Liver (tissue), 9 donors: ENCODE measurements around the gene ITIH4. TPM values are rescaled to one million over a fixed set of nuclear protein-coding genes. Genes with fewer than 3 reads are reported as not detected.

Experiments
- DNase-seq: peaks from one replicate; pipeline ENCODE4 v3.0.0-alpha.2; 2017; ENCODE audit warnings: low spot score
- H3K27ac ChIP-seq, 2 donors: one replicate each; pipeline ENCODE4 v1.7.0; 2013; ENCODE audit warnings: inconsistent platforms in 2 of 2, low read length in 2 of 2, control low read depth in 1 of 2, low read depth in 1 of 2, mild to moderate bottlenecking in 1 of 2
- H3K27me3 ChIP-seq, 4 donors: one replicate each; pipeline versions ENCODE4 v1.6.1 to v1.7.0; 2013; ENCODE audit warnings: low read length in 3 of 4, inconsistent platforms in 1 of 4, mild to moderate bottlenecking in 1 of 4, moderate library complexity in 1 of 4; ENCODE audit not compliant: control insufficient read depth in 4 of 4, insufficient read depth in 4 of 4
- H3K36me3 ChIP-seq, 4 donors: one replicate each; pipeline versions ENCODE4 v1.6.1 to v1.7.0; 2013; ENCODE audit warnings: low read length in 3 of 4, mild to moderate bottlenecking in 3 of 4, low read depth in 1 of 4, moderate library complexity in 1 of 4; ENCODE audit not compliant: control insufficient read depth in 4 of 4, insufficient read depth in 3 of 4
- H3K4me1 ChIP-seq, 4 donors: one replicate each; pipeline versions ENCODE4 v1.6.1 to v1.7.0; 2013; ENCODE audit warnings: low read length in 3 of 4, mild to moderate bottlenecking in 3 of 4, moderate library complexity in 1 of 4; ENCODE audit not compliant: control insufficient read depth in 4 of 4, insufficient read depth in 4 of 4
- H3K4me3 ChIP-seq, 3 donors: one replicate each; pipeline versions ENCODE4 v1.6.1 to v1.7.0; 2013; ENCODE audit warnings: low read length in 3 of 3, control low read depth in 1 of 3, low read depth in 1 of 3, mild to moderate bottlenecking in 1 of 3
- H3K9ac ChIP-seq, 2 donors: one replicate each; pipeline ENCODE4 v1.7.0; 2013; ENCODE audit warnings: low read length in 2 of 2, mild to moderate bottlenecking in 2 of 2, moderate library complexity in 2 of 2, control low read depth in 1 of 2, low read depth in 1 of 2
- H3K9me3 ChIP-seq, 4 donors: one replicate each; pipeline versions ENCODE4 v1.6.1 to v1.7.0; 2013; ENCODE audit warnings: low read length in 3 of 4; ENCODE audit not compliant: control insufficient read depth in 4 of 4
- ATF3 ChIP-seq: IDR thresholded peaks from 2 replicates; pipeline ENCODE4 v1.6.1; 2016; ENCODE audit warnings: antibody characterized with exemption
- EGR1 ChIP-seq, 2 donors: IDR thresholded peaks; 2 replicates each; pipeline ENCODE4 v1.6.1; 2016 to 2018; ENCODE audit warnings: antibody characterized with exemption in 2 of 2, low read depth in 2 of 2
- FOXA1 ChIP-seq: IDR thresholded peaks from 2 replicates; pipeline ENCODE4 v1.6.1; 2016; ENCODE audit warnings: antibody characterized with exemption
- FOXA2 ChIP-seq: IDR thresholded peaks from 2 replicates; pipeline ENCODE4 v1.6.1; 2016; ENCODE audit warnings: antibody characterized with exemption
- GABPA ChIP-seq, 2 donors: IDR thresholded peaks in 1 of 2; conservative IDR thresholded peaks in 1 of 2; 2 replicates each; pipeline ENCODE4 v1.6.1; 2016; ENCODE audit warnings: antibody characterized with exemption in 2 of 2, mild to moderate bottlenecking in 1 of 2, moderate library complexity in 1 of 2
- HNF4A ChIP-seq, 2 donors: conservative IDR thresholded peaks; 2 replicates each; pipeline ENCODE4 v1.6.1; 2016; ENCODE audit warnings: antibody characterized with exemption in 2 of 2, mild to moderate bottlenecking in 2 of 2
- HNF4G ChIP-seq: IDR thresholded peaks from 2 replicates; pipeline ENCODE4 v1.6.1; 2016; ENCODE audit warnings: antibody characterized with exemption
- JUND ChIP-seq, 2 donors: IDR thresholded peaks; 2 replicates each; pipeline ENCODE4 v1.6.1; 2016; ENCODE audit warnings: antibody characterized with exemption in 2 of 2
- MAX ChIP-seq: IDR thresholded peaks from 2 replicates; pipeline ENCODE4 v1.6.1; 2016; ENCODE audit warnings: antibody characterized with exemption
- NR2F2 ChIP-seq: IDR thresholded peaks from 2 replicates; pipeline ENCODE4 v1.6.1; 2016; ENCODE audit warnings: antibody characterized with exemption
- RAD21 ChIP-seq, 2 donors: IDR thresholded peaks; 2 replicates each; pipeline ENCODE4 v1.6.1; 2016; ENCODE audit warnings: antibody characterized with exemption in 2 of 2, mild to moderate bottlenecking in 2 of 2
- REST ChIP-seq: IDR thresholded peaks from 2 replicates; pipeline ENCODE4 v1.6.1; 2016; ENCODE audit warnings: antibody characterized with exemption, mild to moderate bottlenecking
- RXRA ChIP-seq, 2 donors: IDR thresholded peaks; 2 replicates each; pipeline ENCODE4 v1.6.1; 2017 to 2018; ENCODE audit warnings: antibody characterized with exemption in 2 of 2, mild to moderate bottlenecking in 1 of 2
- SP1 ChIP-seq: IDR thresholded peaks from 2 replicates; pipeline ENCODE4 v1.6.1; 2018; ENCODE audit warnings: antibody characterized with exemption, mild to moderate bottlenecking
- TAF1 ChIP-seq: conservative IDR thresholded peaks from 2 replicates; pipeline ENCODE4 v1.6.1; 2016; ENCODE audit warnings: antibody characterized with exemption, mild to moderate bottlenecking
- YY1 ChIP-seq: IDR thresholded peaks from 2 replicates; pipeline ENCODE4 v1.6.1; 2016; ENCODE audit warnings: antibody characterized with exemption, mild to moderate bottlenecking
- WGBS: extraction: QIAGEN DNeasy Blood & Tissue Kit; methylation state at CpG from one replicate; pipeline ENCODE4 v1.1.7; 2013; 5-methylcytosine and 5-hydroxymethylcytosine counted together
- polyA plus RNA-seq, 2 donors: library from polyadenylated mRNA; stranded (reverse) in 1 of 2; unstranded in 1 of 2; fragments of 200-250 nt in 1 of 2; fragments of >200 nt in 1 of 2; fragmentation: Nextera tagmentation in 1 of 2; extraction: Ambion mirVana in 1 of 2; gene quantifications; one replicate each; pipeline versions ENCODE4 v1.2.1 to v1.2.3, GENCODE V29; 2013 to 2015
- total RNA-seq, 2 donors: library from RNA; depleted of rRNA; stranded (reverse); fragments of >200 nt; gene quantifications; one replicate each; pipeline ENCODE4 v1.2.3, GENCODE V29; 2014
- TF ChIP-seq, protein P1 (sequence below): IDR thresholded peaks from 2 replicates; pipeline ENCODE4 v1.6.1; 2016; ENCODE audit warnings: antibody characterized with exemption
- TF ChIP-seq, protein P2 (sequence below): fragments of 150-350 bp; IDR thresholded peaks from 2 replicates; pipeline ENCODE4 v1.5.1; 2017; ENCODE audit warnings: improper control_type of control experiment, low read depth, low read length; ENCODE audit not compliant: missing input control
- donor health status: healthy.
- donor health status: healthy.
- donor health status: healthy.
- donor health status: healthy.
- donor health status: healthy.

The ITIH4 gene
- total and polyA plus RNA-seq, 4 donors: 447 to 3,354 (median 2,410) TPM

- H3K27me3 ChIP-seq: no peaks in the 10 kb centered on the region
- H3K27ac ChIP-seq: peak overlapping the region; percentile 77 to 97
- peaks cover 10 to 51% (median 42%) of the 10 kb centered on the region in 4 donors for H3K36me3 ChIP-seq
- no peak overlapping the region for H3K9ac ChIP-seq
- TF ChIP-seq JUND (IDR thresholded peaks at IDR 0.05): no peak
- TF ChIP-seq FOXA2: no peak
- no peak for TF ChIP-seq MAX
- no peak for TF ChIP-seq TAF1
- TF ChIP-seq YY1: no peak
- DNase-seq: no peak
- 92% methylated on average over 9 of the region's 9 CpGs for WGBS
- no peaks in the 10 kb centered on the region for H3K9me3 ChIP-seq
- peaks cover 29 to 79% (median 68%) of the 10 kb centered on the region in 4 donors for H3K4me1 ChIP-seq
- H3K4me3 ChIP-seq: peak overlapping the region; percentile 50 to 68 (median 52)
Measured at GRCh38 chr3:52796411-52796810, 34.1 kb downstream of the ITIH4 start.

- TF ChIP-seq, protein P1, sequence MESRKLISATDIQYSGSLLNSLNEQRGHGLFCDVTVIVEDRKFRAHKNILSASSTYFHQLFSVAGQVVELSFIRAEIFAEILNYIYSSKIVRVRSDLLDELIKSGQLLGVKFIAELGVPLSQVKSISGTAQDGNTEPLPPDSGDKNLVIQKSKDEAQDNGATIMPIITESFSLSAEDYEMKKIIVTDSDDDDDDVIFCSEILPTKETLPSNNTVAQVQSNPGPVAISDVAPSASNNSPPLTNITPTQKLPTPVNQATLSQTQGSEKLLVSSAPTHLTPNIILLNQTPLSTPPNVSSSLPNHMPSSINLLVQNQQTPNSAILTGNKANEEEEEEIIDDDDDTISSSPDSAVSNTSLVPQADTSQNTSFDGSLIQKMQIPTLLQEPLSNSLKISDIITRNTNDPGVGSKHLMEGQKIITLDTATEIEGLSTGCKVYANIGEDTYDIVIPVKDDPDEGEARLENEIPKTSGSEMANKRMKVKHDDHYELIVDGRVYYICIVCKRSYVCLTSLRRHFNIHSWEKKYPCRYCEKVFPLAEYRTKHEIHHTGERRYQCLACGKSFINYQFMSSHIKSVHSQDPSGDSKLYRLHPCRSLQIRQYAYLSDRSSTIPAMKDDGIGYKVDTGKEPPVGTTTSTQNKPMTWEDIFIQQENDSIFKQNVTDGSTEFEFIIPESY: peak; percentile 62
- TF ChIP-seq RAD21 (IDR thresholded peaks at IDR 0.05) (peak; percentile 27 to 31), YY1 (peak; percentile 67), RXRA (IDR thresholded peaks at IDR 0.05) (peak; percentile 57 to 86), GABPA (IDR thresholded peaks at IDR 0.05 in 1 of 2, conservative IDR thresholded peaks at IDR 0.05 in 1 of 2) (peak in 1 of 2 donors; percentile 65), REST (peak; percentile 30), MAX (peak; percentile 91), HNF4A (conservative IDR thresholded peaks at IDR 0.05) (peak; percentile 36 to 74), NR2F2 (no peak), FOXA1 (peak; percentile 17), FOXA2 (peak; percentile 46), SP1 (peak; percentile 71), TAF1 (no peak), EGR1 (IDR thresholded peaks at IDR 0.05; ENCODE audit: low read depth in 2 of 2) (peak in 1 of 2 donors; percentile 16), ATF3 (no peak), HNF4G (no peak), JUND (IDR thresholded peaks at IDR 0.05) (peak in 1 of 2 donors; percentile 46)
- TF ChIP-seq, protein P2, sequence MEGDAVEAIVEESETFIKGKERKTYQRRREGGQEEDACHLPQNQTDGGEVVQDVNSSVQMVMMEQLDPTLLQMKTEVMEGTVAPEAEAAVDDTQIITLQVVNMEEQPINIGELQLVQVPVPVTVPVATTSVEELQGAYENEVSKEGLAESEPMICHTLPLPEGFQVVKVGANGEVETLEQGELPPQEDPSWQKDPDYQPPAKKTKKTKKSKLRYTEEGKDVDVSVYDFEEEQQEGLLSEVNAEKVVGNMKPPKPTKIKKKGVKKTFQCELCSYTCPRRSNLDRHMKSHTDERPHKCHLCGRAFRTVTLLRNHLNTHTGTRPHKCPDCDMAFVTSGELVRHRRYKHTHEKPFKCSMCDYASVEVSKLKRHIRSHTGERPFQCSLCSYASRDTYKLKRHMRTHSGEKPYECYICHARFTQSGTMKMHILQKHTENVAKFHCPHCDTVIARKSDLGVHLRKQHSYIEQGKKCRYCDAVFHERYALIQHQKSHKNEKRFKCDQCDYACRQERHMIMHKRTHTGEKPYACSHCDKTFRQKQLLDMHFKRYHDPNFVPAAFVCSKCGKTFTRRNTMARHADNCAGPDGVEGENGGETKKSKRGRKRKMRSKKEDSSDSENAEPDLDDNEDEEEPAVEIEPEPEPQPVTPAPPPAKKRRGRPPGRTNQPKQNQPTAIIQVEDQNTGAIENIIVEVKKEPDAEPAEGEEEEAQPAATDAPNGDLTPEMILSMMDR: no peak
- Histone ChIP-seq H3K27ac (peak overlapping the region; percentile 77 to 97), H3K9ac (peak overlapping the region; percentile 10 to 80), H3K9me3 (no peaks in the 10 kb centered on the region), H3K27me3 (no peaks in the 10 kb centered on the region), H3K4me3 (peak overlapping the region; percentile 50 to 68 (median 52)), H3K36me3 (peaks cover 10 to 44% (median 34%) of the 10 kb centered on the region in 4 donors), H3K4me1 (peaks cover 29 to 86% (median 72%) of the 10 kb centered on the region in 4 donors)
- no peak for DNase-seq
- 38% methylated on average over 9 of the region's 9 CpGs for WGBS
Measured at GRCh38 chr3:52795298-52795900, 35.1 kb downstream of the ITIH4 start.
